HepG2 (cell line): ENCODE data around the gene CBX2. TPM values are rescaled to one million over a fixed set of nuclear protein-coding genes. Genes with fewer than 3 reads are reported as not detected.

ENCODE experiments used
- ARID2 ChIP-seq: sonication (generic); formaldehyde crosslinking; IDR thresholded peaks from 2 replicates; pipeline ENCODE4 v1.8.1; 2022; ENCODE audit warnings: mild to moderate bottlenecking, missing genetic modification reagents, borderline replicate concordance
- ATF1 ChIP-seq: IDR thresholded peaks from 2 replicates; pipeline ENCODE4 v1.6.1; 2016; ENCODE audit warnings: mild to moderate bottlenecking, control low read depth
- BCL6 ChIP-seq: IDR thresholded peaks from 2 replicates; pipeline ENCODE4 v1.6.1; 2016; ENCODE audit warnings: missing genetic modification reagents, missing compliant biosample characterization
- FOXO1 ChIP-seq: sonication (generic); formaldehyde crosslinking; IDR thresholded peaks from 2 replicates; pipeline ENCODE4 v1.4.0; 2020; ENCODE audit warnings: missing genetic modification reagents
- MAX ChIP-seq: IDR thresholded peaks from 2 replicates; pipeline ENCODE4 v1.6.1; 2012; ENCODE audit warnings: inconsistent platforms
- MXD3 ChIP-seq: IDR thresholded peaks from 2 replicates; pipeline ENCODE4 v1.6.1; 2016; ENCODE audit warnings: mild to moderate bottlenecking, missing biosample characterization, missing genetic modification reagents
- YY1 ChIP-seq: IDR thresholded peaks from 2 replicates; pipeline ENCODE4 v1.6.1; 2011; ENCODE audit warnings: low read length, low read depth, moderate library complexity, mild to moderate bottlenecking; ENCODE audit not compliant: insufficient read depth, insufficient replicate concordance
- ZBTB7B ChIP-seq: sonication (generic); formaldehyde crosslinking; IDR thresholded peaks from 2 replicates; pipeline ENCODE4 v1.4.0; 2020; ENCODE audit warnings: missing genetic modification reagents
- ZHX2 ChIP-seq, 2 experiments: sonication (generic) in 1 of 2; formaldehyde crosslinking in 1 of 2; IDR thresholded peaks; 2 replicates each; pipeline versions ENCODE4 v1.6.1 to v1.9.0; 2014 to 2022; ENCODE audit warnings: antibody characterized with exemption in 1 of 2, borderline replicate concordance in 1 of 2, inconsistent platforms in 1 of 2, low read depth in 1 of 2, missing genetic modification reagents in 1 of 2
- ZNF430 ChIP-seq: sonication (generic); formaldehyde crosslinking; IDR thresholded peaks from 2 replicates; pipeline ENCODE4 v1.9.0; 2021; ENCODE audit warnings: mild to moderate bottlenecking, missing genetic modification reagents
- ZNF607 ChIP-seq: sonication (generic); formaldehyde crosslinking; IDR thresholded peaks from 2 replicates; pipeline ENCODE4 v1.5.1; 2020; ENCODE audit warnings: missing genetic modification reagents, mild to moderate bottlenecking, borderline replicate concordance
- polyA plus RNA-seq, 8 experiments: library from polyadenylated mRNA; depleted of rRNA in 3 of 8; stranded (reverse) in 7 of 8; unstranded in 1 of 8; fragments of >200 nt; fragmentation: Illumina TruSeq in 4 of 8; extraction: Trizol in 4 of 8; gene quantifications; 2 replicates each; pipeline versions ENCODE4 v1.2.1 to v1.2.3, GENCODE V29; 2011 to 2016; ENCODE audit warnings: low read depth in 4 of 8, missing spikeins in 1 of 8, mixed read lengths in 1 of 8; ENCODE audit not compliant: insufficient read depth in 1 of 8
- total RNA-seq, 5 experiments: library from RNA; depleted of rRNA; stranded (reverse); fragments of >200 nt; fragmentation: Illumina TruSeq; extraction: Trizol; gene quantifications; 2 replicates each; pipeline ENCODE4 v1.2.3, GENCODE V29; 2016; ENCODE audit warnings: low read depth in 1 of 5
- TF ChIP-seq, protein P1 (sequence below): sonication (generic); formaldehyde crosslinking; IDR thresholded peaks from 2 replicates; pipeline ENCODE4 v1.4.0; 2020; ENCODE audit warnings: missing genetic modification reagents
- TF ChIP-seq, protein P2 (sequence below): sonication (generic); formaldehyde crosslinking; conservative IDR thresholded peaks from 2 replicates; pipeline ENCODE4 v1.5.0; 2020; ENCODE audit warnings: missing genetic modification reagents
- TF ChIP-seq, protein P3 (sequence below): sonication (generic); formaldehyde crosslinking; IDR thresholded peaks from 2 replicates; pipeline ENCODE4 v1.4.0; 2020; ENCODE audit warnings: missing genetic modification reagents, borderline replicate concordance

CBX2 gene
- total and polyA plus RNA-seq, 2 of the 13 experiments (the other 11 are each of a cell fraction or from before 2014, with no cell fraction given): 14.5 to 31.1 TPM

GRCh38 chr17:79813297-79814126, 35.6 kb downstream of the CBX2 start (continued):
- TF ChIP-seq, protein P1, sequence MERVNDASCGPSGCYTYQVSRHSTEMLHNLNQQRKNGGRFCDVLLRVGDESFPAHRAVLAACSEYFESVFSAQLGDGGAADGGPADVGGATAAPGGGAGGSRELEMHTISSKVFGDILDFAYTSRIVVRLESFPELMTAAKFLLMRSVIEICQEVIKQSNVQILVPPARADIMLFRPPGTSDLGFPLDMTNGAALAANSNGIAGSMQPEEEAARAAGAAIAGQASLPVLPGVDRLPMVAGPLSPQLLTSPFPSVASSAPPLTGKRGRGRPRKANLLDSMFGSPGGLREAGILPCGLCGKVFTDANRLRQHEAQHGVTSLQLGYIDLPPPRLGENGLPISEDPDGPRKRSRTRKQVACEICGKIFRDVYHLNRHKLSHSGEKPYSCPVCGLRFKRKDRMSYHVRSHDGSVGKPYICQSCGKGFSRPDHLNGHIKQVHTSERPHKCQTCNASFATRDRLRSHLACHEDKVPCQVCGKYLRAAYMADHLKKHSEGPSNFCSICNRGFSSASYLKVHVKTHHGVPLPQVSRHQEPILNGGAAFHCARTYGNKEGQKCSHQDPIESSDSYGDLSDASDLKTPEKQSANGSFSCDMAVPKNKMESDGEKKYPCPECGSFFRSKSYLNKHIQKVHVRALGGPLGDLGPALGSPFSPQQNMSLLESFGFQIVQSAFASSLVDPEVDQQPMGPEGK (CRISPR knock-in tag): peak; percentile 67
- TF ChIP-seq ZBTB7B (CRISPR knock-in tag) (0 out of 2 replicates have a peak, but pooled peaks have one; percentile 19), FOXO1 (CRISPR knock-in tag) (0 out of 2 replicates have a peak, but pooled peaks have one; percentile 17), YY1 (peak; percentile 93), BCL6 (CRISPR knock-in tag) (0 out of 2 replicates have a peak, but pooled peaks have one; percentile 8), ZNF607 (CRISPR knock-in tag) (peak; percentile 51; the same call in 1 of the 2 replicates), ATF1 (CRISPR knock-in tag) (no peak), ARID2 (no peak), ZNF430 (no peak), MAX (peak; percentile 76), ZHX2 (IDR thresholded peaks at IDR 0.05; ENCODE audit: low read depth) (peak; percentile 20; the same call in 1 of the 2 replicates), ZHX2 (CRISPR knock-in tag; IDR thresholded peaks at IDR 0.05; ENCODE audit: borderline replicate concordance) (no peak), MXD3 (0 out of 2 replicates have a peak, but pooled peaks have one; percentile 13)
- TF ChIP-seq, protein P2, sequence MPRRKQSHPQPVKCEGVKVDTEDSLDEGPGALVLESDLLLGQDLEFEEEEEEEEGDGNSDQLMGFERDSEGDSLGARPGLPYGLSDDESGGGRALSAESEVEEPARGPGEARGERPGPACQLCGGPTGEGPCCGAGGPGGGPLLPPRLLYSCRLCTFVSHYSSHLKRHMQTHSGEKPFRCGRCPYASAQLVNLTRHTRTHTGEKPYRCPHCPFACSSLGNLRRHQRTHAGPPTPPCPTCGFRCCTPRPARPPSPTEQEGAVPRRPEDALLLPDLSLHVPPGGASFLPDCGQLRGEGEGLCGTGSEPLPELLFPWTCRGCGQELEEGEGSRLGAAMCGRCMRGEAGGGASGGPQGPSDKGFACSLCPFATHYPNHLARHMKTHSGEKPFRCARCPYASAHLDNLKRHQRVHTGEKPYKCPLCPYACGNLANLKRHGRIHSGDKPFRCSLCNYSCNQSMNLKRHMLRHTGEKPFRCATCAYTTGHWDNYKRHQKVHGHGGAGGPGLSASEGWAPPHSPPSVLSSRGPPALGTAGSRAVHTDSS (CRISPR knock-in tag): no peak
- TF ChIP-seq, protein P3, sequence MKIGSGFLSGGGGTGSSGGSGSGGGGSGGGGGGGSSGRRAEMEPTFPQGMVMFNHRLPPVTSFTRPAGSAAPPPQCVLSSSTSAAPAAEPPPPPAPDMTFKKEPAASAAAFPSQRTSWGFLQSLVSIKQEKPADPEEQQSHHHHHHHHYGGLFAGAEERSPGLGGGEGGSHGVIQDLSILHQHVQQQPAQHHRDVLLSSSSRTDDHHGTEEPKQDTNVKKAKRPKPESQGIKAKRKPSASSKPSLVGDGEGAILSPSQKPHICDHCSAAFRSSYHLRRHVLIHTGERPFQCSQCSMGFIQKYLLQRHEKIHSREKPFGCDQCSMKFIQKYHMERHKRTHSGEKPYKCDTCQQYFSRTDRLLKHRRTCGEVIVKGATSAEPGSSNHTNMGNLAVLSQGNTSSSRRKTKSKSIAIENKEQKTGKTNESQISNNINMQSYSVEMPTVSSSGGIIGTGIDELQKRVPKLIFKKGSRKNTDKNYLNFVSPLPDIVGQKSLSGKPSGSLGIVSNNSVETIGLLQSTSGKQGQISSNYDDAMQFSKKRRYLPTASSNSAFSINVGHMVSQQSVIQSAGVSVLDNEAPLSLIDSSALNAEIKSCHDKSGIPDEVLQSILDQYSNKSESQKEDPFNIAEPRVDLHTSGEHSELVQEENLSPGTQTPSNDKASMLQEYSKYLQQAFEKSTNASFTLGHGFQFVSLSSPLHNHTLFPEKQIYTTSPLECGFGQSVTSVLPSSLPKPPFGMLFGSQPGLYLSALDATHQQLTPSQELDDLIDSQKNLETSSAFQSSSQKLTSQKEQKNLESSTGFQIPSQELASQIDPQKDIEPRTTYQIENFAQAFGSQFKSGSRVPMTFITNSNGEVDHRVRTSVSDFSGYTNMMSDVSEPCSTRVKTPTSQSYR (CRISPR knock-in tag): peak; percentile 74
